HK-2 (cell line): Measurements from ENCODE around the gene HDAC7.

Source experiments
- DNase-seq: peaks from one replicate; pipeline ENCODE4 v3.0.0-alpha.2; 2018; ENCODE audit not compliant: unreplicated experiment

The HDAC7 gene

DNA sequence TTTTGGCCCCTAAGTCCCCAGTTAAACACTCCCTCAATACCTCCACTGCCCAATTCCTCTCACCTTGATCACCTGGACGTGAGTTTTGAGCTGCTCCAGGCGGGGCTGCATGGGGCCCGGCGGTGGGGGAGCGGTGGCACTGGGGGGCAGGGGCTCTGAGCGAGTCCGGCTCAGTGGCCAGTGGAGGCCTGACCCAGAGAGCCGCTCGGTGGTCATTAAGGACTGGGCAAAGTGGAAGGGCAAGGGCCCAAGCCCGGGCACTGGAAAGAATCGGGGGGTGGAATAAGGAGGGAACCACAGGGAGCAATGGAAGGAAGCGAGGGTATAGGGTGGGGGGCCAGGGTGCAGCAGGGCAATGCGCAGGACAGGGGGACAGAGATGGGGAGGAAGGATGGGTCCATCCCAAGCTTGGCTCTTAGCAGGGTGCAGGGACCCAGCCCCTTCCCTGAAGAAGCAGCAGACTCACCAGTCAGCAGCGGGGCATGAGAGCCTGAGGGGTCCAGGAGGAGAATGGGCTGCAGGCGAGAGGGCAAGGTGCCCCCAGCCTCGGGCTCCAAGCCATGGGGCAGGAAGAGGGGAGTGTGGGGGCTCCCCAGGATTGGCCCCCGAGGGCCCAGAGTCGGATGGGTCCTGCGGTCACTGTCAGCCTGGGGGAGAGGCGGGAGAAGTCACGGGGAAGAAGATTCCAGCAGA lies 24.4 kb downstream of the HDAC7 start:
- DNase-seq: no peak

DNA sequence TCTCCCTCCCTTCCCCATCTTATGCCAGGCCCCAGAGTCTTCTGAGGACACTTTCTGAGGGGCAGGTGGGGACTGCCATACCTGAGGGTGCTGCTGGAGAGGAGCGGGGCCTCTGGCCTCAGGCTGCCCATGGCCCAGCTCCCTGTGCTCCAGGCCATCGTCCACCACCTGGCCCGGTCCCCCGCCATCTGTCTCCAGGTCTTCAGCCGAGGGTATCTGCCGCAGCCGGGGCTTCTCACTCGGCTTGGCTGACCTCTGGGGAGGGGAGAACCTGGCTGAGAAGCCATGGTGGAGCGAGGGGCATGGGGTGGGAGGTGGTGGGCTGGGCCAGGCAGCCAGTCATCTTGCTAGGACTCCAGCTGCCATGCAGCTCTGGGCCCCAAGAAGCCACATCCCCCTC lies 25.0 kb downstream of the HDAC7 start:
- DNase-seq: no peak

- no peak for DNase-seq
These were observed 26.6 kb downstream of the HDAC7 start for GRCh38 chr12:47793015-47793681.

DNA sequence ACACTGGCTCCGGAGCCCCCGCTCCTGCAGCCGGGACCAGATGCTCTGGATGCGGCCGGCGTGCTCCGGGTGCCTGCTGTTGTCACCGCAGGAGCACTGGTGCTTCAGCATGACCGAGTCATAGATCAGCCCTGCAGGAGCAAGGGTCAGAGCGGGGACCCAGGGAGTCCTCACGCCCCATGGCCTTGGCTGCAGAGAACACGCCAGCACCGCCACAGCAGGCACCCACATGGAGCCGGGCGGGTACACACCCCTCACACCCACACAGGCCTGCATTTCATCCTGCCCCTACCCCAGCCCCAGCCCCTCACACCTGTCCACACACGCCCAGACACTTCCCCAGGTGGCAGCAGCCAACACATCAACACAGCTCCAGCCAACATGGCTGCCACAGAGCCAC lies 27.8 kb downstream of the HDAC7 start:
- DNase-seq: no peak

- no peak for DNase-seq
These were observed 28.4 kb downstream of the HDAC7 start for GRCh38 chr12:47791351-47791746.

DNA sequence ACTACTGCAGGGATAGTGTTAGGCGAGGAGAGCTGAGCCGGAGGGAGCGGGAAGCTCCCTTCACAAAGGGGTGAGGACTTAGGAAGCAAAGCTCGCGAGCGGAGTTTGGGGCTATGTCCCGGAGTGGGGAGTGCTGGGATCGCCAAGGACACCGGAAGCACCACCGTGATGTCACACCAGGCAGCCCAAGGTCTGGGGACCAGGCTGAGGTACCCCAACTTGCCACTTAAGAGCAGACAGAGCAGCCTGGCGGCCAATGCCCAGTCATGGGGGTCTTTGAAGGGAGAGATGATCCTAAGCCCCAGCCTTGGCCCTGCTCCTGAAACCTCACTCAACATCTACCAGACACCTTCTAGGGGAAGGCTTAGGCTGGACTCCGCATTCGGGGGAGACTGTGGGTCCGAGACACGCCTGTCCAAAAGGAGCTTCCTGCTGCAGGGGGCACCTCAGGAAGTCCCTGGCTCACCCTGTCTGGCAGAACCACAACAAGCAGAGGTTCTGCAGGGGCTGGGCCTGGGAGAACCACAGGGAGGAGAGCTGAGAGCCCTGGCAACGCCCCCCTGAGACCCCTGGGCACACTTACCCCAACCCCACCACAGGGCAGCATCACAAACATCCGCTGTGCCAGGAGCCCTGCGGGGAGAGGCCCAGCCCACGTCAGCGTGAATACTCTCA lies 28.9 kb downstream of the HDAC7 start:
- no peak for DNase-seq

DNA sequence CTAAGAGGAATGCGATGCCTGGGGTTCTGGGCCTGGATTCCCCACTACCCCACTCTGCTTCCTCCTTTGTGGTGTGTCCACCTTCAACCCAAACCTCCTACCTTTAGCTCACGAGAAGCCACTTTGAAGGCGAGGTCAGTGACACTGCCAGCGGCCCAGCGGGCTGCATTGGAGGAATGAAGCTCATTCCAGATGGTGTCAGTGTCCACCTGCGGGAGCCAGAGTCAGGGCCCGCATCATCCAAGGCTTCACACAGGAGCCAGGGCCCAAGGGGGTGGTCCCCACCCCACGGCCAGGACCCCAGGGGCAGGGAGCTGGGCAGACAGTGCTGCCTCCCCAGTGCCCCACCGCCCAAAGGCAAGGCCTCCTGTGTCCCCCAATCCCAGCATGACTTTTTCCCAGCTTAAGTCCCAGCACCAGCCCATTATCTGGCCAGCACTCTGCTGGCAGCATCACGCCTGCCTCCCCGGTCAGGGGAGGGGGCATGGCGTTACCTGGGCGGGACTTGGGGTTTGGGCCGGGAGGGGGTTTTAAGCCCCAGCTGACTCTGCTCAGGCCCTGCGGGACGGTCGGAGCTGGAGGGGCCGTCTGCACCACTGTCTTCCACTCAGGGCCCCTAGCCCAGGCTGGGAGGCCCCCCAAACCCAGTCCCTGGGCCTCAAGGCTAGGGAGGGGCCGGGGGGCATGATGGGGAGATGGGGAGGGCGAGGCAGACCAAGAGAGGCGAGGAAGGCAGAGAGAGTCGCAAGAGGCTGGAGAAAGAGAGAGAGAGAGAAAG lies 29.8 kb downstream of the HDAC7 start:
- no peak for DNase-seq

GRCh38 chr12:47789141-47789540 lies 30.6 kb downstream of the HDAC7 start:
- DNase-seq: no peak

- no peak for DNase-seq
These were observed 31.9 kb downstream of the HDAC7 start for GRCh38 chr12:47787596-47788319.

- DNase-seq: no peak
These were observed 32.9 kb downstream of the HDAC7 start for GRCh38 chr12:47786662-47787280.

DNA sequence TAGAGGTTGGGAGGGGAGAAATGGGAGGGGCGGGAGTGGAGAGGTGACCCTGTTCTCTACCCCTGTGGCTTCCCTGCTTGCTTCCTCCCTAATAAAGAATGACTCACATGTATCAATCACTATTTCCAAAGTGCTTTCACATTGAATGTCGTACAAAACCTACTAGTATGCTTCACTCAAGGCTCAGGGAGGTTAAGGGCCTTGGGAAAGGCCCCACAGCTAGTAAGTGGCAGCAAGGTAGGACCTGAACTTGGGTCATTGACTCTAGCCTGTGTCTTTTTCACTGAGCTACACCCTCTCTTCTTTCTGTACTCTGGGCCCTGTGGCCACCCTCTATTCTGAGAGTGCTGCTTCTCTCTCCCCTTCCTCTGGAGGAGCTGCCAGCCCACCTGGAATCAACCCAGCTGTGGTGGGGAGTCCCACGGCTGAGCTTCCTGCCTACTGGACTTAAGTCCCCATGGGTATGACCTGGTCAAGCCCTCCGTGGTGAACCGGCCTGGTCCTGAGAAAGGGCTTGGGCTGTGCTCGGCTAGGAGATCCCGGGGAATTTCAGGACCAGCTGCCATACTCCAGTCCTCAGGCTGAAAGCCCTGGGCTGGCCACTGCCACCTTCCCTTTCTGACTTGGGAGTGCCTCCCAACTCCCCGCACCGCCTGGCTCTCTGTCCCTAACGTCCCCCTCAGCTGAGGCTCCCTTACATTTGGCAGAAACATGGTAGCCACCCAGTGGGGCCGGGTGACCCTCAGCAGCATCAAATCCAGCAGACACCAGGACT lies 33.6 kb downstream of the HDAC7 start:
- DNase-seq: no peak

- no peak for DNase-seq
These were observed 34.4 kb downstream of the HDAC7 start for GRCh38 chr12:47785036-47785886.

- DNase-seq: no peak
These were observed 35.6 kb downstream of the HDAC7 start for GRCh38 chr12:47783821-47784819.

- DNase-seq: no peak
These were observed 36.5 kb downstream of the HDAC7 start for GRCh38 chr12:47783024-47783755.

- DNase-seq: no peak
These were observed 37.3 kb downstream of the HDAC7 start for GRCh38 chr12:47782372-47782770.

- no peak for DNase-seq
These were observed 38.0 kb downstream of the HDAC7 start for GRCh38 chr12:47781479-47782371.
